ENCODE data around the gene AARS1.

DNA sequence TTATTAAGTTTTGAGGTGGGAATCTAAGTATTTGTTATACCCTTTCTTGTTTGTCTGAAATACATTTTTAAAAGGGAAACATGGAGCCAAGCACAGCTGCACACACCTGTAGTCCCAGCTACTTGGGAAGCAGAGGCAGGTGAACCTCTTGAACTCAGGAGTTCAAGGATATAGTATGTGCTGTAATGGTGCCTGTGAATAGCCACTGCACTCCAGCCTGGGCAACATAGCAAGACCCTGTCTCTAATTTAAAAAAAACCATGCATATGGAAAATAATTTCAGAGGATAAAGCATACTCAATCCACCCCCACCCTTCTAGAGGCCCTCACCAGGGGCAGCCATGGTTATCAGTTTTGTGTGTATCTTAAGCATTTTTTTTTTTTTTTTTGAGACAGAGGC lies 6.3 kb upstream of the AARS1 start:
- TF ChIP-seq EZH2 (IDR thresholded peaks at IDR 0.05; ENCODE audit: low read length), result no peak
- TF ChIP-seq, protein P1, sequence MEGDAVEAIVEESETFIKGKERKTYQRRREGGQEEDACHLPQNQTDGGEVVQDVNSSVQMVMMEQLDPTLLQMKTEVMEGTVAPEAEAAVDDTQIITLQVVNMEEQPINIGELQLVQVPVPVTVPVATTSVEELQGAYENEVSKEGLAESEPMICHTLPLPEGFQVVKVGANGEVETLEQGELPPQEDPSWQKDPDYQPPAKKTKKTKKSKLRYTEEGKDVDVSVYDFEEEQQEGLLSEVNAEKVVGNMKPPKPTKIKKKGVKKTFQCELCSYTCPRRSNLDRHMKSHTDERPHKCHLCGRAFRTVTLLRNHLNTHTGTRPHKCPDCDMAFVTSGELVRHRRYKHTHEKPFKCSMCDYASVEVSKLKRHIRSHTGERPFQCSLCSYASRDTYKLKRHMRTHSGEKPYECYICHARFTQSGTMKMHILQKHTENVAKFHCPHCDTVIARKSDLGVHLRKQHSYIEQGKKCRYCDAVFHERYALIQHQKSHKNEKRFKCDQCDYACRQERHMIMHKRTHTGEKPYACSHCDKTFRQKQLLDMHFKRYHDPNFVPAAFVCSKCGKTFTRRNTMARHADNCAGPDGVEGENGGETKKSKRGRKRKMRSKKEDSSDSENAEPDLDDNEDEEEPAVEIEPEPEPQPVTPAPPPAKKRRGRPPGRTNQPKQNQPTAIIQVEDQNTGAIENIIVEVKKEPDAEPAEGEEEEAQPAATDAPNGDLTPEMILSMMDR (optimal IDR thresholded peaks at IDR 0.05 in 1 of 3, IDR thresholded peaks at IDR 0.05 in 1 of 3, conservative IDR thresholded peaks at IDR 0.05 in 1 of 3; ENCODE audit: extremely low read depth in 1 of 3, insufficient read depth in 2 of 3, low read length in 3 of 3), result no peak

Measured in keratinocyte (primary cell).